Dermis microvascular lymphatic vessel endothelial cell (primary cell): ENCODE measurements around the gene SGCA. TPM values are rescaled to one million over a fixed set of nuclear protein-coding genes. Genes with fewer than 3 reads are reported as not detected.
A peak's percentile ranks its signal among the peaks of the same experiment; 100 is the strongest.

Source experiments
- DNase-seq, 2 donors: peaks; one replicate each; pipeline versions ENCODE4 v3.0.0 to v3.0.0-alpha.2; 2010; ENCODE audit warnings: low read depth in 2 of 2
- total RNA-seq: library from RNA; depleted of rRNA; stranded (reverse); fragments of >200 nt; gene quantifications from 2 replicates; pipeline ENCODE4 v1.2.1, GENCODE V29; 2014

Gene SGCA
- total RNA-seq, 1 donor from 2014 or later: not detected

DNA sequence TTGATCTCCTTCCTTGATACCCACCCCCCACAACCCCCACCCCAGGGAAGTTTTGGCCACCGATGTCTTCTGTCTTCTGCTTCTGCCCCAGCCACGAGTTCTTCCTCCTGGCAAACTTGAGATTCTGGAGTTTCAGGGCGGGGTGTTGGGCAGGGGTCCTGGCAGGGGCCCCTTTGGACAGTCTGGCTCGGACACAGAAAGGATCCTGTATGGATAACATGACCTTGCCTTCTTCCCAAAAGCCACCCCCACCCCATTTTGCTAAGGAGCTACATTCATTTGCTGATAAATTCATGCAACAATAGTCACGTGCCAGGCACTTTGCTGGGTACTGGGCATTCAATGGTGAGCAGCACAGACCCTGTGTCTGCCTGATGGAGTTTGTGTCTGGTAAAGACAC is 41.5 kb downstream of the SGCA start:
- DNase-seq: no peak

DNA sequence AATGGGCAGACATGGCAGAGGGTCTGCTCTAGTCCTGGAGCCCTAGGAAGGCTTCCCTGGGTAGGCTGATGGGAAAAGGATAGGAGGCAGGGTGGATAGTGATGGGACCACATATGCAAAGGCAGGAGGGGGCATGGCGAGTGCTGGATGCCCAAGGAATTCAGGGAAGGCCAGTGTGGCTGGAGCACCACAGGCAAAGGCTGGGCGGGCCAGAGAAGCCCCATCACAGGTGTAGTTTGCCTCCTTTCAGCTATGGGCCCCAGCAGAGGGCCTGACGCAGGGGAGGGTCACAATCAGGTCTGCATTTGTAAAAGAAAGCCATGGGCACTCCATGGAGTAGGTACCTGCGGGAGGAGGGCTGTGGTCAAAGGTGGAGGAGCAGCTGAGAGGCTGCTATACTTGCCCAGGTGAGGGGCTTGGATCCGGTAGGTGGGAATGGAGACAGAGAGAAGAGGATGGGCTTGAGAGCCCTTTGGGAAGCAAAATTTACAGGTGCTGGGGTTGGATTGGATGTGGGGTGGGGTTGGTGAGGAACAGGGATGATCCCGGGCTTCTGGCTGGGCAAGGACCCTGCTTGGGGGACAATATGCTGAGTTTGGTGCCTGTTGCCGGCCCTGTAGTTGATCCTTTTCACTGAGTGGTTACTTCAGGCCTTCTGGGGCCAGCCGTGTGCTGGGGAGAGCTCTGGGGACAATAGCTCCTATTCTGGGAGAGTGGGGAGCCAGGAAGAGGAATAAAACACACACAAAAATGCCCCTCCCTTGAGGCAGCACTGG is 42.2 kb downstream of the SGCA start:
- no peak for DNase-seq

DNA sequence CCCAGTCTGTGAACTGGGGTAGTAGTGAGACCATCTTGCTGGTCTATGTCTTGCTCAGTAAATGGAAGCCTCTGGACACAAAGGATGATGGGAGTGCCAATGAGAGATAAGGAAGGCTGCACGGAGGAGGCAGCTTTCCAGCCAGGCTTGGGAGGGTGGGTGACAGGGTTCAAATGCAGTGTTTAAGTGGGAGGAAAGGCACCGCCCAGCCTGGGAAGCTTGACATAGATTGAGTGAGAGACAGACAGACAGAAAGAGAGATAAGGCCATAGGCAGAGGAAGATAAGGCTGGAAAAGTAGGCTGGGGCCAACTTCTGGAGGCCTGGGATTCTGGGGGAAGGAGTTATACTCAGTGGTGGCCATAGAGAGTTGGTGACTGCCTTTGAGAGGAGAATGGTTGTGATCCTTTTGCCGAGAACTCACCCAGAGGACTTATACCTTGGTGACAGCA is 42.8 kb downstream of the SGCA start:
- no peak for DNase-seq

DNA sequence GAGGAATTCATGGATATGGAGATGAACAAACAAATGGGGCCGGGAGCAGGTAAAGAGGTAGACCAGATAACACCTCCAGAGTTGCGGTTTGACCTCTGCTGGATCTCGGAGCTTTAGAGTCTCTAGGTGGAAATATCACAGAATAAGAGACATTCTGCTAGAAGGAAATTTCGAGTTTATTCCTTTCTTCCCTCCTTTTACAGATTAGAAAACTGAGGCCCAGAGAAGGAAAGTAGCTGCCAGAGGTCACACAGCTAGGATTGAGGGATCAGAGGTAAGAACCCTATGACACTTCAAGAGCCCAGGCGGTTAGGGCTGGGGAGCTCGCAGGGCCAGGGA is 43.3 kb downstream of the SGCA start:
- DNase-seq: no peak

DNA sequence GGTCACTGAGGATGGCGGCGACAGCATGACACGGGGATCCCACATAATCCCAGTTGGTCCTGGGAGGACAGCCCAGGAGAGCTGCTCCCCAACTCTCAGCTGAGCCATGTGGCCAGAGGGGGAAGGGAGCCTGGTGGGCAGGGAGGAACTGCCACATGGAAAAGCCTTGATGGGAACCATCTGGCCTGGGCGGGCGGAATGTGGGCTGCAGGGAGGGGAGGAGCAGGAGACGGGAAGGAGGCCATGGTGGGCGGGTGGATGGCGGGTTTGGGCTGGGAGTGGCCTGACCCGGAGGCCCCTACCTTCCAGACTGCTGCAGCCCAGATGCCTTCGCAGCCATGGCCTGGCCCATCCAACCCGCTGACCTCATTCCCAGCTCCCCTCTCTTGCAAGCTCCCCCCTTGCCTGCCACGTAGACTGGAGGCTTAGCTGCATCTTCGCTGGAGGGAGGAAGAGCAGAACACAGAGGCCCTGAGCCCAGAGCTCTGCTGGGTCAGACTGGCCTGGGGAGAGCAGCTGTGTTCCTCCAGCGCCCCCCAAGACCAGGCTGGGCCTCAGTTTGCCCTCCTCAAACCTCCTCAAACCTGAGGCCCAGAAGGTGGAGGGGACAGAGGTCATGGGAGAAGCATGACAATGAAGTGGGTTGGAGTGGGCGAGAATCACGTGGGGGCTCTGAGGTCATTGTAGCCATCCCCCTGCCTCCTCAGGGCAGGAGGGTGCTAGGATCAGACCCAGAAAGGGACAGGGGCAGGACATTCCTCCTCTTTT is 43.9 kb downstream of the SGCA start:
- DNase-seq: no peak

DNA sequence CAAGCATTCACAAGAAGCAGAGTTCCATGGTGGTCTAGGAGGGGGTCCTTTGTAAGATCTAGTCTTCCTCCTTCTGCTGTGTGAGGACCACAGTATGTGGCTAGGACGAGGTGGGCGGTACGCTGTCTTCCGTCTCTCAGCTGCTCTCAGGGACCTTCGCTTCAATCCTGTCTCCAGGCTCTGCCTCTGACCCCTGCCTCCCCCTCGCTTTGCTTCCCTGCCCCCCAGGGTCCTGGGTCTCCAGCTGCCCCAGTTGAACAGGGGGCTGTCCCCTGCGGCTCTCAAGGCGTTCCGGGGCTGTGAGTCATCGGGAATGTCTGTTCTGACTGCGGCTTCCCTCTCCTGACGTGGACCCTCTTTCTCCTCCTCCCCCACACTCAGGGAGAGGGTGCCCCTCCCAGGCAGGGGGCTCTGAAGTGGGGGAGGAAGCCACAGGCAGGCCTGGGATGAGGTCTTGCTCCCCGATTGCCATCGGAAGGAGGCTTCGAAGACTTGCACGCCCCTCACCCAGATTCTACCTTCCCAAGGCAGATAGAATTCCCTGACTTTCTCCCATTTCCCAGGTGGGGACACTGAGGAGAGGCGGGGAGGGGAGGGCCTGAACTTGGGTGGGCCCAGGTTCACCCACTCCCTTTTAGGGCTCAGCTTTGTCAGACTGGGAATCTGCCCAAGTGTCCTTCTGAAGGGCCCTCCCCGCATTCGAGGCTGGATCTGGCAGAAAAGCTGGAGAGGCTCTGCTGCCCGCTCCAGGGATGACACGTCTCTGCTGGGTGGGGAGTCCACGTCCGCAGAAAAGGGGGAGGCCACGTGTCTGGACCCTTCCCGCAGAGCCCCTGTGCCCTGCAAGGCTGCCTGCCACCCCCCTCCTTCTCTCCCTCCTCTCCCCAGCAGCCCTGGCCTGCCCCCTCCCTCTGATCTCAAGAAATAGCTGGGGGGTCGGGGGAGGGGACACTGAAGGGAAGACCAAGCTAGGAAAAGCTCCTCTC is 44.7 kb downstream of the SGCA start:
- DNase-seq: peak in 1 of 2 donors; percentile 53

DNA sequence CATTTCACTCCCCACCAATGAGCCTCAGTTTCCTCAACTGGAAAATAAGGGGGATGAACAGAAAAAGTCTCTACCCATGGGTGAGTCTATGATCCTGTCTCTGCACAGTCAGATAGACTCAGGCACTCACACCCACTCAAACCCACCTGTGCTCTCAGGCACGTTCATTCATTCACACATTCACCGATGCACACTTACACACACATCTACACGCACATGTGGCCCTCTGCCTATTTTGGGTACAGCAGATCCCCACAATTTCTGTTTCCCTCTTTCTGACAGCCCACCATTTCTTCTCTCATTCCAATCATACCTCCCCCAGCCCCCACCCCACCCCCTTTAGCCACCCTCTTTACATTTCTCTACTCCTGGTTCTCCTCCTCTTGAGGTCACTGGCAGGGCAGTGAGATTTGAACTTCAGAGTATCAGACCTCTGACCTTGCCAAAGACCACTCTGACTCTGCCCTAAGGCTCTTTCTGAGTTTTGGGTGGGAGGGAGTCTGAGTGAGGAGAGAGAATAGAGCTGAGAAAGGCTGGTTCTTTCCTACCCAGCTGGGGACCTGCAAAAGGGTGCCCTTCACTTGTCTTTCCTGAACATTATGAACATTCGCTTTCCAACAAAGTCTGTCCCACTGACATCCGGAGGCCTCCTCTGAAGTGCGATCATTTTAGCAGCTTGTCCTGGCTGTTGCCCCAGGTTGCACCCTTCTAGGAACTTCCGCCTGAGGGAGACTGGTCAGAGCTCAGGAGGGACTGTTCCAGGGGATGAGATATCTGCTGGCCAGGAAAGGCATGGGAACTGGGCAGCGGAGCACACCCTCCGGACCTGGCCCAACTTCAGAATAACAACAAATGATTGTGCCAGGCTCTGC is 45.7 kb downstream of the SGCA start:
- no peak for DNase-seq

DNA sequence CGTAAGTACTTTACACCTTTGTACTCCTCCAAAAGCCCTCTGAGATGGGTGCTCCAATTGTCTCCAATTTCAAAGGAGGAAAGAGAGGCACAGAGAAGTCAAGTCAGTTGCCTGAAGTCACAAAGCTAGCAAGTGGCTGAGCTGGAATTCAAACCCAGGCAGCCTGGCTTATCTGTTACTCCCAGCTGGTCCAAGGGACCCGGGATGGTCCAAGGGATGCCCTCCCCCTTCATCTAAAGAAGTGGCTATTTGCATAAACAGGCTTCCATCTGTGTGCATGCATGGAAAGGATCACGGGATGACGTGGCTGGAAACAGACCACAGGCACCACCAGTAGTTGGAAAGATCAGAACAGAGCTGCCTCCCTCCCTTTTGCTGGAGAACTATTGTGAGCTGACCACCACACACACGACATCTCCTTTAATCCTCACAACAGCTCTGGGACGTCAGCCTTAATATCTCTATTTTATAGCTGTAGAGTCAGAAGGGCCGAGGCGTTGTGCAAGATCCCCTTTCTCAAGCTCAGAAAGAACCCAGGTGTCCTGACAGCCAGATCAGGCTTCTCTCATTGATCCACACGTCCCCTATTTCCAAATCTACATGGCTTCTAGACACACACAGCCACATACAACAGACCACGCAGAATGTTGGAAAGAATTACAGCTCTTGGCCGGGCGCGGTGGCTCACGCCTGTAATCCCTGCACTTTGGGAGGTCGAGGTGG is 46.5 kb downstream of the SGCA start:
- no peak for DNase-seq

DNA sequence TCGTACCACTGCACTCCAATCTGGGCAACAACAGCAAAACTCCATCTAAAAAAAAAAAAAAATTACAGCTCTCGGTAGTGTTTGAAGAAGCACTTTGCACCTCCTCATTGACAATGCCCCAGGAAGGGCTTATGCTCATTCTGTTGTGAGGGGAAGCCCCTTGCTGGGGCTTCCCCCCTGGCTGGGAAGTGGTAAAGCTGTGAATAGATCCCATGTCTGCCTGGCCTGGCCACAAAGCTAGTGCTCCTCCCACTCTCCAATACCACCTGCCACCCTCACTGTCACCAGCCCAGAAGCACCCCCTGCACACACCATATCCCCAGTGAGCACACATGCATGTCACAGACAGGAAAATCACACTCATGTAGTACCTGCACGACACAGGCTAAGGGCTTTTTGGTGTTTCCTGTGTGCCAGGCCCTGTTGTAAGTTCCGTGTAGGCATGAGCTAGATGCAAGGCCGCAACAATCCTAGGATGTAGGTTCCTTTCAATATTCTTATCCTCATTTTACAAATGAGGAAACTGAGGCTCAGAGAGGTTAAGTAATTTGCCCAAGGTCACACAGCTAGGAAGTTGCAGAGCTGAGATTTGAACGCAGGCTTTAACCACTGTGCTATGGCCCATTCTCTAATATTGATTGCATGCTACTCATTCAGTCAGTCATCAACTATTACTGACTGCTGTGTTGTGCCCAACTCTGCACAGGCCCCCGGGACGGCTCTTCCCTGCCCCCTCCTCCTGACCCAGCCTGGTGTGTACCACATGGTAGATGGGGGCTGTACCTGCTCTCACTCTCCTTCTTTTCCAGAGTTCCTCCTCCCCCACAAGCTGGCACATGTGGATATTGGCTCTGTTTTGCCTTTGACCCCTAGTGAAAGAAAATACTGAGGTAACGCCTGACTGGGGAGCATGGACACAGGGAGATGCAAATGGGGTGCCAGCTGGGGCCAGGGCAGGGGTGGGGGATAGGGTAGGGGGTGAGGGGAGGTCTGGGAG is 47.5 kb downstream of the SGCA start:
- DNase-seq: no peak

DNA sequence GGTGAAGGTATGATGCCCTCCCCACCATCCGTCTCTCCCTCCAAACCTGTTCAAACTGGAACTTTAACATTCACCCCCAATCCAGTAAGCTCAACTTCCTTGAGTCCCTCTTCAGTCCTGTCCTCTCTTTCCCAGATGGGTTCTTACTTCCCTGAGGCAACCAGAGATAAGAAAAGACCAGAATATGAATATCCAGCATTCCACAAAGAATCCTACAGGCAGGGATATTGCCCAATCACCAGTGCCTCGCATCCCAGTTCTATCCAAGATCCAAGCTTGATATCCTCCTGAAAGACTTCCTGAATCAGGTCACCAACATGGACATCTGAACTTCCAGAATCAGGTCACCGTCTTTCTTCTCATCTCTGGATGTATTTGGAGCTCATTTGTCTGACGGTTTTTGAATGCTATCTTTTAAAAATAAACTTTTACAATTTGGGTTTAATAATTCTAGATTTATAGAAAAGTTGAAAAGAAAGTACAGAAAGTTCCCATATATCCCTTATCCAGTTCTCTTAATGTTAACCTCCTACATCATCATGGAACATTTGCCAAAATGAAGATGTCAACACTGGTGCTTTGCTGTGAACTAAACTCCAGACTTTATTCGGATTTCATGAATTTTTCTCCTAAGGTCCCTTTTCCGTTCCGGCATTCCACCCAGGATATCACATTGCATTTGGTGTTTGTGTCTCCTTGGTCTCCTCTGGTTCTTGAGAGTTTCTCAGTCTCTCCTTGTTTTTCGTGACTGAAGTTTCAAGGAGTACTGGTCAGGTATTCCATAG is 49.4 kb downstream of the SGCA start:
- DNase-seq: no peak

DNA sequence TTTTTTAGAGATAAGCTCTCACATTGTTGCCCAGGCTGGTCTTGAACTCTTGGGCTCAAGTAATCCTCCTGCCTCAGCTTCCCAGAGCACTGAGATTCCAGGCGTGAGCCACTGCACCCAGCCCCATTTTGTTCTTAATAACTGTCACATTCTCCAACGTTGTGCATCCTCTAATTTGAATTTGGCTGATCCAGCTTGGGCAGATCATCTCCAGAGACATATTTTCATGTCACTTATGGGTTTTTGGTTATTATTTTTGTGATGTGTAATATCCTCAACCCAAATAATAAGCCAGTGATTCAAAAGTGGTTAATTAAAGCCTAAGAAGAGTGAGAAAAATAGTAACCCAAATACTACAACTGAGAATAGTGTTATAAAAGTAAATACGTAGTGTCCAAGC is 51.8 kb downstream of the SGCA start:
- DNase-seq: no peak

DNA sequence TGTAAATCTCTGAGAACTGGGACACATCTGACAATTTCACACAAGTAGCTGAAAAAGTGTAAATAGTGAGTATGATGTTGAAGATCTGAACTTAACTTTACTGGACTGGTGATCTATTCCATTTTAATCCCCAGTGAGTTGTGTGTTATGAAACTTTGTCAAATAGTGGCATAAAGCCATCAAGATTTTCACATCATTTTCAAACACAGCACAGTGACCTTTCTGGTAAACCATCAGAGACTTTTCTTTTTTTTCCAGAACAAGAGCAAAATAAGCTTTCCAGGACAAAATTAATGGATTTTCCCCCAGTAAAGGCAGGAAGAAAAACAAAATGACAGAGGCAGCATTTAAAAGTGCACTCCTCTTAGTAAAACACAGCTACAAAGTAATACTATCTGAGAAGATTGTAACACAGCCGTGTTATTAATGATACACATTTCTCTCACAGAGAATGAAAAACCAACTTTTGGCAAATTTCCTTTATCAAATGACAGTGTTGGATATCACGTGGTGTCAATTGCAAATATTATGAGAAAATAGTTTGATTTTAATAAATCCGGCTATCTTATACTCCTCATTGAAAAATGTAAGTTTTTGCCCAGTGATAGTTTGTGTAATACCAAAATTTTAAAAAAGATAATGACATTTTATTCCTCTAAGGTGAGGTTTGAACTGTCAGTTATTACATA is 52.4 kb downstream of the SGCA start:
- DNase-seq: no peak

DNA sequence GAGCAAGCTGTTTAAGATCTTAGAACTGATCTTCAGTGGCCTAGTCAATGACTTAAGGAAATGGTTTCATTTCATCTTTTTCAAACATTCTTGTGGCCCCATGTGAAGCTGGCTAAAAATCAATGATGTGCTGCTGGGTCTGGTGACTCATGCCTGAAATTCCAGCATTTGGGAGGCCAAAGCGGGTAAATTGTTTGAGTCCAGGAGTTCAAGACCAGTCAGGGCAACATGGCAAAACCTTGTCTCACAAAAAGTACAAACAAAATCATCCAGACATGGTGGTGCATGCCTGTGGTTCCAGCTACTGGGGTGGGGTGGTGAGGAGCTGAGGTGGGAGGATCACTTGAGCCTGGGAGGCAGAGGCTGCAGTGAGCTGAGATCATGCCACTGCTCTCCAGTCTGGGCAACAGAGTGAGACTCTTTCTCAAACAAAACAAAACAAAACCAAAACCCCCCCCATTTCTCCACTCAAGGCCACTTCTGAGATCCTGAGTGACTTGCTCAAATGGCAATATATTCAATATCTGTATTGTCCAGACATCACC is 53.0 kb downstream of the SGCA start:
- no peak for DNase-seq

DNA sequence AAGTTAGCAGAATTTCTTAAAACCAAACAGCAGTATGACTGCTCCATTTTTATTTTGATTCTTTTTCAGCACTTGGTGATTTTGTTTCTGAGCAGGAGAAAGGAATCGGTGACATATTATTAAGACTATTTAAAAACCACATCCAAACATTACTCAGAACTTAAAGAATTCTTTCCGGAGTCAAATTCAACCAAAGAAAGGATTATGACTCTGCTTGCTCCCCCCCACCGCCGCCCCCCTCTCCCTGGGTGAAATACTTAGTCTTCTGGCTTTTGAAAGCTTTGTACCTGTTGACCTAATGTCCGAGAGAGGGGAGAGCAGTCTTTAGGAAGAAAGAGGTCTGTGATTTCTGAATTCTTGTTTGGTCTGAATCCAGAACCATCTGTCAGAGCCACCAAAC is 53.5 kb downstream of the SGCA start:
- no peak for DNase-seq

DNA sequence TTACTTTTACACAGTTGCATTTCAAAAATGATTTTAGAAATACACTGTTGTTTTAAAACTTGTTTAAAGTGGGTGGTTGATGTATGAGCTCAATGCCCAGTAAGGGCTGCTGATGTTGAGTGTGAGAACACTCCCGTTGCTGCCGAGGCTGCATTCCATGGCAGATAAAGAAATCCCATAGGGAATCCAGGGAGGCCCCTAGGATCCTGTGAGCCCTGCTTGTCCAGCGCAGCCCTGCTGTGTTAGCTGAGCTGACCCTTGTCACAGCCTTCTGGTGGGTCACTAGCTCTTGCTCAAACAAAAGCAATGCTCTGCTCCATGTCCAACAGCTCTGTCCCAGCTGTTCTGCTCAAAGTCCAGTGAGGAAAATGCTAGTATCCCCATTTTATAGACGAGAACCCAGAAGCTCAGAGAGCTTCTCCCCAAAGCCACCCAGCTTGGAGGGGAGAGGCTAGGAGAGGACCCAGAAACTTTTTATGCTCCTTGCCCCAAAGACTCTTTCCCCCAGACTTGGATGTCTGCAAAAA is 54.2 kb downstream of the SGCA start:
- DNase-seq: no peak

DNA sequence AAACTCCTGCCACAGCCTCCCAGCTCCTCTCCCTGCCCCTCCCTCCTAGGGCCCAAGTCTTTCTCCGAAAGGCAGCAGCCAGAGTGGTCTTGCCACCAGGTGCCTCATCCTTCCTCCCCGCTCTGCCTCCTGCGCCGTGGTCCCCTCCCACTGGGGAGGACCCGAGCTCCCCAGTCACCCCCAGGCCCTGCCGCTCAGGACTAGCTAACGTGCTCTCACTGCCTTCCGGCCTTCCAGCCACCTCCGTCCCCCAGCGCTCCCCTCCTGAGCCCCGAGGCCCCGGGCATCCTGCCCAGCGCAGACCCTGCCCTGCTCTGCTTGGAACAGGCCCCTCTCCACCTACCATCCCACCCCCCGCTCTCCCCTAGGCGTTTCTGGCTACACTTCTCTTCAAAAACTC is 55.0 kb downstream of the SGCA start:
- DNase-seq: no peak

DNA sequence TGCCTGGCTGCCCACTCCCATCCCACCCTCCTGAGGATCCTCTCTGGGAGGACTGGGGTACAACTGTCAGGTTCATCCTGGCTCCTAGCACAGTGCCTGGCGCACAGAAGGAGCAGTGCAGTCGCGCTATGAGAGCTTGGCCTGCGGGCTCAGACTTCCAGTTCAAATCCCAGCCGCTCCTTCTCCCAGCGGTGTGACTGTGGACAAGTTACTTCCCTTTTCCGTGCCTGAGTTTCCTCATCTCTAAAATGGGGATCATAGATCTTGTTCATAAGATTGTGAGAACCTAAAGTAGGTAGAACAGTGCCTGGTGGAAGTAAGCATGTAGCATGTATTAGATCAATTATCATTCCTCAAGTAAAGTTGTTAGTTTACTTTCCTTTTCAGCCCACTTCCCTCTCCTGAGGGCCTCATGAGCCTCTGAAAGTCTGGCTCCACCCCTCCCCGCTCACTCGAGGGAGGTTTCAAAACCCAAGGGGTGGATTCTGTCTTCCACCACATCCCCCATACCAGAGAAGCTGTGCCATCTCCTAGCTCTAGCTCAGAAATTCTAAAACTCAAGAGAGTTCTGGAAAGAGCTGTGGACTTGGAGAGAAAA is 55.6 kb downstream of the SGCA start:
- no peak for DNase-seq
